Right kidney (tissue), 1 donor: ENCODE measurements around the gene DSCAML1.
"Not testable (repeated sequence)": the region's sequence is repeated elsewhere in the genome, so short reads cannot be mapped to it uniquely, and the experiment has no call there.

Experiments
- DNase-seq: peaks from one replicate; pipeline ENCODE4 v3.0.0-alpha.2; 2016

The DSCAML1 gene

DNA sequence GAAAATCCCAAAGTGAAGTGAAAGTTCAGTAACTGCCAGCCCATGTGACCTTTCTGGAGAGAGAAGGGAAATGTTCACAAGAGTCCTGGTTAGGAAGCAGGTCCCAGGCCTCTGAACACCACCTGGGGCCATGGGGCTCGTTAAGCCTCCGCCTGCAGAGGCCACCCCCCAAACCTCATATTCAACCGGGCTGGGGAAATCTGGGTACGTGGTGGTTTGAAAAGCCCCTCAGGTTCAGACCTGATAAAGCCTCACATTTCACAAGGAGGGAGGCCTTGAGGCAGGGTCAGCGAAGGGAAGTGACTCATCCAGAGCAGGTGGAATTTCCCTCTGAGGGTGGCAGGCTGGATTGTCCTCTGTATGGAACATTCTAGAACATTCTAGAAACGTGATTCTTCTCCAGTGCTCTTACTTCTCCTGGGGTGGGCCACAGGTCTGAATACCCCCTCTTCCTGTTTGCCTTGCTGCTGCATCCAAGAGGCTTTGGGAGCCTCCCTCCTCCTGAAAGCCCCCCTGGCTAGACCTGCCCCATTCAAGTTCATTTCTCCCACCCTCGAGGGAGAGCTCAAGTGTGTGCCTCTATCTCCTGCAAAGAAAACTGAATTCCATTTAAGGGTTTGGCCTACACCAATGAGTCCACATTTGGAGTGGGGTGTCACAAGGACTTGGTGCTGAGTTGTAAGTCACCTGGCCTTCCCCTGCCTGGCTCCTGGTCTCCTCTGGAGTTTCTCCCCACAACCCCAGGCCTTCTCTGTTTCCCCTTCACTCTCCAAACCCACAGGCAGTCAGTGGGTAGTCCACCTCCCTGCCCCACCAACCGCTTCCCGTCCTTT lies 21.2 kb upstream of the DSCAML1 start:
- DNase-seq: no peak

DNA sequence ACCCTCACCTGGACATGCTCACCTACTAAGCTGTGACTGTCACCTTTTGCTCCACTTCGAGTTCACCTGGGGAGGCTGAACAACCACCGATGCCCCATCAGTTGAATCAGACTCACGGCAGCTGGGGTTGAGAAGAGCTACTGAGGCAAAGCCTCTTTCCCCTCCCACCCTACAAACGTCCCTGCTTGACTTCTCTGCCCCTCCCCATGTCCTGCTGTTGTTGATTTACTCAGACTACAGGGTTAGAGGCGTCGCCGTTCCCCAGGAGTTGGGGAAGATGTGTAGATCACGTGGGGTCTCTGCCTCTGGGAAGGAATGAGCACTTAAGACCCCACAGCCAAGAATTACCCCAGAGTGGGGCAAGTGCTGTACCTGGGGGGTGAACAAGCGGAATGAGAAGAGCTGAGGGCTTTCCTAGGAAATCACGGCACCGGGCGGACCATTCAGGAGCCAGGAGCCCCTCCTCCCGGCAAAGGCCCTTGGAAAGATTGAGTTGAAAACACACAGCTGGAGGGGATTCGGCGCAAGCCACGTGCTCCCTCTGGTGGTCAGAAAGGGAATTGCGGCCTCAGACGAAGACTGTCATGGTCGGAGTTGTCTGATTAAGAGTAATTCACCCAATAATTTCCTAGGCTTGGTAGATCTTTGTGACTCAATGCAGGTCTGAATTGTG lies 20.5 kb upstream of the DSCAML1 start:
- DNase-seq: peak; percentile 85

DNA sequence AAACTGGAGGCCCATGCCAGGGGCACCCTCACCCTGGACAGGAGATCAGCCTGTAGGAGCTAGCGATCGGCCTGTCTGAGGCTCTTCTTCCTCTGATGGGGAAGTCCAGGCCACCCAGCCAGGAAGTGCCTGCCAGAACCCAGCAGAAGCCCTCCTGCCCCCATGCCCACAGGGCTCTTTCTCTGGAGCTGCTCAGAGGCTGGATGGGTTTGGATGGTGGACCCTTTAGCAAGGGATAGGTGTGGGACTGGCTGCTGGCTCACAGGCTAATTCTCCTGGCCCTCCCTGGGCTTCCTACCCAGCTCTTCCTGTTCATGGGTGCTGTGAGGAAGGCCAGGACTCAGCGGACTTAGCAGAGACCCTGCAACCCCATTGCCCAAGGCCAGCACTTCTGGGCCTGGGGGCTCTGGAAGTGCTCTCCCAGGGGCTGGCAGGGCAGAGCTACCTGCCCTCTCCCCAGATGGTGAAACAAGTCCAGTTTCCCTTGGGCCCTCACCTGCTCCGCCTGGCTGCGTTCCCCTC lies 19.9 kb upstream of the DSCAML1 start:
- DNase-seq: peak; percentile 67

DNA sequence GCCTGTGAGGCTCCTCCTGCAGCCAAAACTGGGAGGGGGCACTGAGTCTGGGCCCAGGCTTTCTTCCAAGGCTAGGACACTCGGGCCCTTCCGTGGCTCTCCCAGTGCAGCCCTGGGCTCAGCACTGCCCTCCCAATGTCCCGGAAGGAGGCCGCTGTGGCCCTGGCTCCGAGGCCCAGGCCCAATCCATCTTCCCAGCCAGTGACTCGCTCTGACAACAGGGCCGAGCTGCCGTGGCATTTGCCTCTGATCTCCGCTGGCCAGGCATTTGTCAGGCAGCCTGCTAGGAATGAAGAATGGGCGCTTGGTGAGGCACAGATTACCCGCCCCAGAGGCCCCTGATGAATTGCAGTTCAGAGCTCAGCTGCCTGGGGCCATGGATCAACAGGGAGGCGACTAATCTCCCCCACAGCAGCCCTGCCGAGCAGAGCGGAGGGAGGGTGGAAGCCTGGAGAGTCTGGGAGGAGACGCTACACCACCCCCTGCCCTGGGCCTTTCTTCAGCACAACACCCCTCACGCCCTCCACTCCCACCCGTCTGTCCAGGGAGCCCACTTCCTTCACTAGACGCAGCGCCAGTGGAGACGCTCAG lies 19.2 kb upstream of the DSCAML1 start:
- peak; percentile 80 for DNase-seq

DNA sequence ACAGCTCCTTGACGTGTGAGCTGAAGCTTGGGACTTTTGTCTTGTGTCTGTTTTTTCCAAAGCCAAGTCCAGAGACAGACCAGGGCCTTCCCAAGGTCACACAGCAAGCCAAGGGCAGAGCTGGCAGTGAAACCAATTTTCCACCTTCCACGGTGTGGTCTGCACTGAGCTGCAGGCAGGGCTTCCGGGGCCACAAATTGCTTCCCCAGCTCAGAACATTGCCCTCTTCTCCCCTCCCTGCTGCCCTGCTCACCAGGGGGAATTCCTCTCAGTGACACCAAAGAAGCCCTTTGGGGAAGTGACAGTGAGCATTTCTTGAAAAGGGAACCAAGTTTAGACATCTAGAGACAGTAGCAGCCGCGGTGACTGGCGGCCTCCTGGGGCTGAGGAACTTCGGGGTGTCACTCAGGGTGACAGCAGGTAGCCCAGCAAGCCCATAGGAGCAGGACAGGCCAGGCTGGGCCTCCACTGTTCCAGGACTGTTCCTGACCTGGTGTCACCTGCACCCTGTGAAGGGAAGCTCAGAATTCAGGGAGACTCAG lies 18.3 kb upstream of the DSCAML1 start:
- DNase-seq: no peak

DNA sequence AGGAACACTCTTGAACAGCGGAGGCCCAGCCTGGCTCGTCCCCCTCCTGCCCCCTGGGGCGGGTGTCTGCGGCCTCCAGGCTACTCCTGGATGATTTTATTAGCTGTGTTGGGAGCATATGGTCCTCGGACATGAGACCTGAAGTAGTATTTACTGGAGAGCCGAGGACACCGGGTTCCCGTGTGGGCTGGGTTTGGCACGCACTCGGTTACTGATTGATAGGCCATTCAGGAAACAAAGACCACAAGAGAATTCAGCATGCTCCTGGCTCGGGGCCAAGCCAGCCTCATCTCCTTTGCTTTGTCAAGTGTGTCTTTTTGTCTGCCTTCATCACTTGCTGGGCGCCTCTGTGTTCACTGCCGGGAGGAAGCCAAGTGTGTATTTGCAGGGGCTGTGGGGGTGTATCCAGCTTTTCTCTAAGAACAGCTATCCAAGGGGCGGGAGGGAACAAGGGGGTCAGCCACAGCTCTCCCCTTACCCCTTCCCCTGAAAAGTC lies 17.8 kb upstream of the DSCAML1 start:
- peak; percentile 78 for DNase-seq

DNA sequence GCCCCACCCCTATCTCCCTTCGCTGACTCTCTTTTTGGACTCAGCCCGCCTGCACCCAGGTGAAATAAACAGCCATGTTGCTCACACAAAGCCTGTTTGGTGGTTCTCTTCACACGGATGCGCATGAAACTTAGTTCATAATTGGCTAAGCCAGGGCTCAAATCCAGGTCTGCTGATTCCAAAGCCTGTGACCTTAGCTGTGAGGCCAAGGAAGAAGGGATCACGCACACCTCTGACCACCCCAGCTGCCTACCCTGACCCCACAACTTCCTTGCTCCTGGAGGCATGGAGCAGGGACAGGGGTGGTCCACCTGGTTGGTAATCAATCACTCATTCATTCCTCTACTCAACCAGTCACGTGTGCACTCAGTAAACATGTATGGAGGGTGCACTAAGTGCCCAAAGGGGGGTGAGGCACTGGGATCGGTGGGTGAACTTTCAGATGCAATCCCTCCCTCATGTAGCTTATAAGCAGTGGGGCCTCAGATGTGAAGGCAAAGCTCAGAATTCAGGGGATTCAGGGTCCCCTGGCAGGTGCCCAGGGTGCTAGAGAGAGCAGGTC lies 17.3 kb upstream of the DSCAML1 start:
- no peak for DNase-seq

DNA sequence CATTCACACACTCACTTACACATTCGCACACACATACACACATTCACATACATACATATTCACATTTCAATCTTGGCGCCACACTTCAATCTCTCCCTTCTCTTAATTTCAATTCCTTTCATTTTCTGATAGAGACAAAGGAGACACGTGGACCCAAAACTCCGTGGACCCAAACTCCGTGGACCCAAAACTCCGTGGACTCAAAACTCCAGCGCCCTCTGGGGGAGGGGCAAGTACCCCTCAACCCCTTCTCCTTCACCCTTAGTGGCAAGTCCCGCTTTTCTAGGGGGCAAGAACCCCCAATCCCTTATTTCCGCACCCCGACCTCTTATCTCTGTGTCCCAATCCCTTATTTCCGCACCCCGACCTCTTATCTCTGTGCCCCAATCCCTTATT lies 13.0 kb upstream of the DSCAML1 start:
- not testable (repeated sequence) for DNase-seq

DNA sequence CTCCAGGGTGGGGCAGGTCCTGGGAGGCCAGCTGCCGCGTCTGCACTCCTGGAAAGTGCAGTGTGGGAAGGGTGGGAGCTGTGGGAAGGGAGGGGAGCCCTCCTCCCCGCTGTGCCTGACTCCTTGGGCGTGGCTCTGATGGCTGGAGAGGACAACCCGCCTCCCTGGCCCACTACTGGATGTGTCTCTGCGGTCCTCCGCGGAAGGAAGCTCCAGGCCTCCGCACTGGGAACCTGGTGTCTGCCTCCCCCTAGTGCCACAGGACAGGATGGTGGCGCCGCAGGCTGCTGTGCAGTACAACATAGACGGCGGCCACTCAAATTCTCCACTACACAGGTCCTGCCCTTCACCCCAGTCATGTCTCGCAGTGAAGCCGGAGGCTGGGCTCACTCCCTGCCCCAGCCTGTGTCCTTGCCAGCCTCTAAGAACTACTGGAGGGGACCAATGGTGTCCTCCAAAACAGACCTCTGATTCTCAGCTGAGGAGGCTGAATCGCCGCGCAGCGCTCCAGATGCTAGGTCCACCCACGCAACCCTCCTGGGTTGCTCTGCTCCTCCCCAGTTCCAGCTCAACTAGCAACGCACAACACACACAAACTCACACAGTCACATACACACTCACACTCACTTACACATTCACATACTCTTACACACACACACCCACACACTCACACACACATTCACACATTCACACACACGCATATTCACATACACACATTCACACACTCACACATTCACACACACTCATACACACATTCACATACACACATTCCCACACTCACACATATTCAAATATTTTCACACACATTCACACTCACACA lies 12.4 kb upstream of the DSCAML1 start:
- DNase-seq: no peak

DNA sequence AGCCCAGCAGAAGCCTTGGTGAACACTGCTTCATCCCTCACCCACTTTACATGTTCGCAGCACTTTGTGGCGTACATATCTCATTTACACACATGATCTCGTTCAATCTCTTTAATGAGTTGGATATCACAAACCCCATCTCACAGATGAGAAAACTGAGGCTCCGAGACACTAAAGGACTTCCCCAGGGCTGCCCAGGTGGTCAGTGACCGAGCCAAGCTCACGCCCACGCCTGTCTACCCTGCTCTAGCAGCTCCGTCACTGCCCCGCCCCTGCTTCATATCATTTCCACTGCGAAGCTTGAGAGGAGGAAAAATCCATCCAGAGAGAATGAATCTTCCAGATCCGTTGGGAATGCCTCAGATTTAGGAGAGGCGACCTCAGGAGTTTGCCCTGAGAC lies 11.8 kb upstream of the DSCAML1 start:
- no peak for DNase-seq

DNA sequence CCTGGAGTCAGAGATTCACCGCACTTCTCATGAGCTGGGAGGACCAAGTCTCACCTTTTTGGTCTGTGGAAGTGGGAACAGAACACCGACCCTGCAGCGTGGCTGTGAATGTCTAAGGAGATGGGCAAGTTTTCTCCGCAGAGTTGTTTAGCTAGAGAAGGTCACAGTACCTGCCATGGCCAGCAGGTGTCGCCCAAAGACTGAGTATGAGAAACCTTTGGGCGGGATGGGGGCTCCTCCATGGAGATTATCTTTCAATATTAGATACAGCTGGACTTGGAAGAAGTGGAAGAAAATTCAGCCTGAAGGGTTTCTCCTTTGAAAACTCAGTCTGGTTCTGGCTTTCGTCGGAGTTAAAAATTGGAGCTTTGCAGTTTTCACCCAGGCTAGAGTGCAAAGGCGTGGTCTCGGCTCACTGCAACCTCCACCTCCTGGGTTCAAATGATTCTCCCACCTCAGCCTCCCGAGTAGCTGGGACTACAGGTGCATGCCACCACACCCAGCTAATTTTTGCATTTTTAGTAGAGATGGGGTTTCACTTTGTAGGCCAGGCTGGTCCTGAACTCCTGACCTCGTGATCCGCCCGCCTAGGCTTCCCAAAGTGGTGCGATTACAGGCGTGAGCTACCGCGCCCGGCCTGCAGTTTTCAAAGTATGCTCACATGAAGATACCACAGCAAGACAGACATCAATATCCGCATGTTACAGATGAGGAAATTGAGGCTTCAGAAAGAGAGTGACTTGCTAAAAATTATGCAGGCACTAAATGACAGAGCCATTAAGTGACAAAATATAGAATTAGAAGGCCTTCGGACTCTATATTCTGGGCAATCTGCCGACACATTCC lies 10.7 kb upstream of the DSCAML1 start:
- DNase-seq: no peak

DNA sequence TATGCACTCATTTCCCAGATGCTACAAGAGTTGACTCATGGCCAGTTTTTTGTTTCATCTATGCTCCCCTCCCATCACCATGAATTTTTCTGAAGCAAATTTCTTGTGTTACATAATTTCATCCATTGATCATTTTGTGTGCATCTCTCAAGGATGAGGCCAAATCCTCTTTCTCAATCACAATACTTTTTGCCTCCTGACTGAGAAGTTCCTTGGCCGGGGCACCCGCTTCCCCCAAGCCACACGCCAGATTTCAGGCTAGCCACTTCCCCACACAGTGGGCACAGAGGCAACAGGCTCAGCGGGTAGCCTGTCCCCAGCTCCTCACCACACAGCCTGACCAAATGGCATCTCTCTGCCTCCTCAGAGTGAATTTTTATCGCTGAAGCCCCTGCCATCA lies 9.8 kb upstream of the DSCAML1 start:
- no peak for DNase-seq

DNA sequence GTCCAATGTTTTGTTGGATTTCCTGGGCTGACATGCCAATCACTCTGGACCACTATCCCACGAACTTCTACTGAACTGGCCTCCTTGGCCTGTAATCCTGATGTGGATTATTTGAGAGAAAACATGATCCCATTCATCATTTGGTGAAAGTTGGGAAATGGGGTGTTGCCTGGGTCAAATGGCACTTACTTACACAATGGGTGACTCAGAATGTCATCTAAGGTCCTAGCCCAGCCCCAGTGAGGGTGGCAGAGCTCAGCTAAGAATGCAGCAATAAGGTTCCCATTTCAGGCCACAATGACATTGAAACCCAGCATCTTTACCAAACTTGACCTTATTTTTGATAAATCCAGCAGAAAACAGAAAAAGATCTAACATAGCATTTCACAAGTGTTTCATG lies 8.0 kb upstream of the DSCAML1 start:
- no peak for DNase-seq

DNA sequence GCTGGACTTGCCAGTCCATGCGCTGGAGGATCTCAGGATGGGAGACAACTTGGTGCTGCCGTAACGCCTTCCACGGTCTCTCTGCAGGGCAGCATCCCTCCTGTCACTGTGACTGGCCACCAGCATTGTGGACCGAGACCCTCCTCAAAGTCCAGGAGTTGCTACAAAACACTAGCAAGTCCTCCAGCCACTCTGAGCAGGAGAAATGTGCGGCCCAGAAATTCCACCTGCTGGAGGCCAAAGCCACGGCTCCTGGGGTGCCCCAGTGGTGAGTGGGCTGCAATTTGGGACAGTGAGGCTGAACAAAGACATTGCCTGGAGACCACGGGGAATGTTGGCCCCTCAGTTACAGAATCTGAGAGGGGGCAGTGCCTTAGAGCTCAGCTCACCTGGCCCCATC lies 6.9 kb upstream of the DSCAML1 start:
- no peak for DNase-seq

DNA sequence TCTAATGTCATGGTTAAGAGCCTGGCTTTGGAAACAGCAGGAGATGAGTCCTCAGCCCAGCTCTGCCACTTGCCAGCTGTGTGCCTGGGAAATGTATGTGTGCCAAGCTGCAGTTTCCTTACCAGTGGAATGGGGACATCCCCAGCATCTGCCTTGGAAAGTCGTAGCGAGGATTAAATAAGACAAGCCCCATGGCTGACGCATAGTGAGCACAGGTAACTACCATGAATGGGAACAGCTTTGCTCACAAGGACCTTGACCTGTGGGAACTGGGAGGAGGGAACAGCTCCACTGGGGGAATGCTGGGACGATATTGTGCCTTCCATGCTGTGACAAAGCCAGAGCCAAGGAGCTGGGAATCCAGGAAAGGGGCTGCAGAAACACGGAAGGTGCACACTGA lies 2.6 kb upstream of the DSCAML1 start:
- DNase-seq: no peak

DNA sequence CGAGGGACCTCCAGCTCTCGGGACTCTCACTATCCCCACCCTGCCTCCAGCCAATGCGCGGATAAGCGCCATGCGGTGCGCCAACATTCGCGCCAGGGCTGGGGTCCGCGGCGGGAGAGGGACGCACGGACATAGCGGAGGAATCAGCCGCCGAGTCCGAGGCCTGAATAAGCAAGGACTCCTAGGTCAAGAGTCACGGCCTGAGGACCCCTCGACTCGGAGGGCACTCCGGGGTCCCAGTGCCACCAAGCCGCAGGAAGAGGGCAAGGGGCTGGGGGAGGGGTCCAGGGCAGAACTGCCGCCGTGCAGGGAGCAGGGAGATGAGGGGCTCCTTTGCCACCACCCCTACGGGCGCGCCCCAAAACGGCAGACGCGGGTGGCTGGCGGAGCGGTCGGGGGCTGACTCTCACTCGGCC lies 552 bp downstream of the DSCAML1 start:
- no peak for DNase-seq

DNA sequence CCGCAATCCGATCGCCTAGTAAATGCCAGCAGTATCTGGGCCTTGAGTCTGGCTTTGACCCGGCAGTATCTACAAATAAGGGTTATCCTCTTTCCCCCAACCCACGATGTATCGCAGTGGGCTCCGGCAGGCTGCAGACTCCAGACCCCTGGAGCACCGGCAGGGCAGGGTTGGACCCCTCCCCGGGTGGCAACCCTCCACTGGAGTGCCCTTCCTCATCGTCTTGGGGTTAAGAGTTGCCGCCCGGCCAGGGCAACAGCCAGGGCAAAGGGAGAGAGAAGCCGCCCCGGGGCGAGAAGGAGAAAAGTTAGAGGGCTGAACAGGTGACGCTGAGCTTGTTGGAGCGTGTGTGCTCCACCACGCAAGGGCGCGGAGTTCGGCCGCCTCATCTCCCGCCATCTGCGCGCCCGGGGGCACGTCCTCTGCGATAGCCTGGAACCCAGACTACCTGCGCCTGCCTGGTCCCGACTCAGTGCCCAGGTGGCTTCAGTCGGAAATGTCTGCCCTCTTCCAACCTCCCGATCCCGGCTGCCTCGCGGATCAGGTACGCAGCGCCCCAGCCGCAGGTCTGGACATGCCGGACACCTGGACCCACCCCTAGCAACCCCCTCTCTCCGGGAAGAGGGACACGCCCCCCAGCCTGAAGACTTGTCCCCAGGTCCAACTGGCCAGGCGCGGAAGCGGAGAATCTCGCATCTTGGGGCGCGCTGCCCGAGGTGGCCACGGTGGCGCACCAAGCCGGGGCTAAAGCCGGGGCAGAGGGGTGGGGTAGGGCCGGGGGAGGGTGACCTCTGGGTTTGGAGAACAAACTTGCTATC lies 1.2 kb downstream of the DSCAML1 start:
- DNase-seq: no peak

DNA sequence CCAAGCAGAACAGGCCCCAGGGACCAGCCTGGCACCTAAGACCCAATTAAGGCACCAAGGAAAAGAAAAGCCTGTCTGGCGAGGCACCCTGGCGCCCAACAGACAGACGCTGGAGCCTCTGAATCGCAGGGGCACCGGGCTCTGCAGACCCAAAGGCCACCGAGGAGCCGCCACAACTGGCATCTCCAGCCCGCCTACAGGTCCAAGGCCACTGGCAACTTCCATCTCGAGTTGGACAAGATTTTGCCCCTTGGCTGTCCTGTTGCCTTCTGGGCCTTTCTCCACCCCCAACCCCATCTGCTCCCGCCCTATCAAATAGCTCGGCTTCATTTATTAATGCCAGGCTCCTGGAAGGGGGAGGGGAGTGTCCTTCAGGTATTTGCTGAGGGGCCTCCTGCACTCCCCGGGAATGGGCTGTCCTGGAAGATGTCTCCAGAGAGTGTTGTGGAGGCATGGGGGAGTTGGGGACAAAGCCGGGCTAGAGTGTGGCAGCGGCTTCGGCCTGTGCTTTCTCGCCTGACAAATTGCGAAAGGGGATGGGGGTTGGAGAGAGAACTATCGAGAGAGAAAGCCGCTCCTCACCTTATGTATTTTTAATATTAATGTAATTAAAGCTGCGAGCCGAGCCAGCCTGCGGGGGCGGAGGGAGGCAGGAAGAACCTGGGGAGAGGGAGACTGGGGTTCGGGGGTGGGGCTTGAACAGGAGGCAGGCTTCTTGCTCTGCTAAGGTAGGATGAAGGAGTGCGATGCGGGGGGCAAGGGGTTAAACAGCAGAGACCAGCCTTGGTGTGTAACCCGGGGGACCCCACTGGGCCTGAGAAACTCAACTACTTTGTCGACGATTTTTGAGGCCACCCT lies 2.0 kb downstream of the DSCAML1 start:
- DNase-seq: no peak

DNA sequence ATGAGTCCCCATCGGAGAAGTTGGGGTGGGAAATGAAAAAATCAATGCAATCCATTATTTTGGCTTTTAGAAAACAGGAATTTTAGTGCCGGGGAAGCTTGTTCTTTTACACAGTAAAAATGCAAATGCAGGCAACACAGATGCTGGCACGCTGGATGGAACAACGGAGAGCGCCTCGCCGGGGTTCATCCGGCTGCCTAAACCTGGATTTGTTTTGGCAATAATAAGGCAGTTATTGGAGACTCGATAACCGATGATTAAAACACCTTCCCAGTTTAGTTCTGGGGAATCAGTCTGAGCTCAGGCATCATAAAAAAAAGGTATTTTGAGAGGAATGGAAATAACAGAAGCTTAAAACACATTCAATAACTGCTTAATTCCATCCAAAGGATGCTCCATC lies 2.9 kb downstream of the DSCAML1 start:
- no peak for DNase-seq
